HG02852 (cell line): ENCODE results near the gene C19orf38.

Source experiments
- ATAC-seq: cut with Tn5 transposase; IDR thresholded peaks from one replicate; pipeline ENCODE4 v1.9.1; 2021; ENCODE audit warnings: mild to moderate bottlenecking, moderate library complexity; ENCODE audit not compliant: unreplicated experiment

C19orf38 gene

GRCh38 chr19:10848230-10848856 is at the start of gene C19orf38:
Gene C19orf38 (plus strand): TSS chr19:10848415. CDS start chr19:10848509, 94 bp downstream.
- ATAC-seq: no peak

GRCh38 chr19:10800488-10800887 is 47.7 kb upstream of the C19orf38 start:
- ATAC-seq: no peak

- no peak for ATAC-seq
Observed at GRCh38 chr19:10802479-10802878, 45.7 kb upstream of the C19orf38 start.

GRCh38 chr19:10803252-10803651 is 45.0 kb upstream of the C19orf38 start:
- ATAC-seq: no peak

- ATAC-seq: no peak
Observed at GRCh38 chr19:10805065-10805757, 43.0 kb upstream of the C19orf38 start.

- ATAC-seq: no peak
Observed at GRCh38 chr19:10805758-10806247, 42.4 kb upstream of the C19orf38 start.

- no peak for ATAC-seq
Observed at GRCh38 chr19:10808937-10809649, 39.1 kb upstream of the C19orf38 start.

- no peak for ATAC-seq
Observed at GRCh38 chr19:10809651-10810285, 38.4 kb upstream of the C19orf38 start.

GRCh38 chr19:10811391-10812111 is 36.7 kb upstream of the C19orf38 start:
- no peak for ATAC-seq

GRCh38 chr19:10812196-10812595 is 36.0 kb upstream of the C19orf38 start:
- ATAC-seq: no peak

- ATAC-seq: no peak
Observed at GRCh38 chr19:10812902-10813404, 35.3 kb upstream of the C19orf38 start.

GRCh38 chr19:10815007-10815536 is 33.1 kb upstream of the C19orf38 start:
- ATAC-seq: no peak

- no peak for ATAC-seq
Observed at GRCh38 chr19:10815969-10816644, 32.1 kb upstream of the C19orf38 start.

- ATAC-seq: no peak
Observed at GRCh38 chr19:10816691-10817090, 31.5 kb upstream of the C19orf38 start.

GRCh38 chr19:10817291-10818038 is 30.8 kb upstream of the C19orf38 start:
- no peak for ATAC-seq

GRCh38 chr19:10818301-10819123 is 29.7 kb upstream of the C19orf38 start:
- ATAC-seq: no peak

GRCh38 chr19:10819124-10820060 is 28.8 kb upstream of the C19orf38 start:
- ATAC-seq: no peak
